Epithelial cell of prostate (primary cell): Measurements from ENCODE around the gene FUS.
A peak's percentile ranks its signal among the peaks of the same experiment; 100 is the strongest.
"Not testable (repeated sequence)": the region's sequence is repeated elsewhere in the genome, so short reads cannot be mapped to it uniquely, and the experiment has no call there.

Source experiments
- DNase-seq: peaks from one replicate; pipeline ENCODE4 v3.0.0-alpha.2; 2011; ENCODE audit warnings: low read depth, low spot score
- H3K27ac ChIP-seq: fragments of 450-650 bp; 2 replicates; pipeline ENCODE4 v1.5.1; 2017; ENCODE audit warnings: mild to moderate bottlenecking

FUS gene

DNA sequence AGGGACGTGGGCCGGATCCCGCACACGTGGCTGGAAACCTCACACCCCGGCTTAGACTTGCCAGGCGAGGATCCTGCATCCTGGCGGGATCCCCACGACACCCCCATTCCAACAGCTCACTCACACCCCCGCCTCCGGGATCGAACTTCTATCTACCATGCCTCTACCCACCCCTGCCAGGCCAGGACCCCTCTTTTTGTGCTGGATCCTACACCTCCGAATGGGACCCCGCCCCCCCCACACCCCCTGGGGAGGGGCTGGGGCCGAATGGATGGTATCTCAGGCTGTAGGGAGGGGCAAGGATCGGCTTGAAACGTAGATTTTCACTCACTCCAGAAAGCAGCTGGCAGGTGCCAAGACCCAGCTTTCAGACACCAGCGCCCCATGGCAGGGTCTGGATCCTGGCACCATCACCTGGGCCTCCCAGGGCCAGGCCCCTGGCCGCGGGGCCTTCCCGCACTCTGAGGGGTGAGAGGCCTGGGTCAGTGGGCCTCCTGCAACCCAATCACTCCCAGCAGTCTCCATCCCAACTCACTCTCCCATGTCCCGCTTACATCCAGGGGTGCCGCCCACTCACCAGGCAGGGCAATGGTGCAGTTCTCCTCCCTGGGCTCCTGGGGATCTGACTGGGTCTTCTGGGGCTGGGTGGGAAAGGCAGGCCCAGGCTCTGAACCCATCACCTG is 36.8 kb upstream of the FUS start:
- H3K27ac ChIP-seq: peak overlapping the region; percentile 86
- no peak for DNase-seq

DNA sequence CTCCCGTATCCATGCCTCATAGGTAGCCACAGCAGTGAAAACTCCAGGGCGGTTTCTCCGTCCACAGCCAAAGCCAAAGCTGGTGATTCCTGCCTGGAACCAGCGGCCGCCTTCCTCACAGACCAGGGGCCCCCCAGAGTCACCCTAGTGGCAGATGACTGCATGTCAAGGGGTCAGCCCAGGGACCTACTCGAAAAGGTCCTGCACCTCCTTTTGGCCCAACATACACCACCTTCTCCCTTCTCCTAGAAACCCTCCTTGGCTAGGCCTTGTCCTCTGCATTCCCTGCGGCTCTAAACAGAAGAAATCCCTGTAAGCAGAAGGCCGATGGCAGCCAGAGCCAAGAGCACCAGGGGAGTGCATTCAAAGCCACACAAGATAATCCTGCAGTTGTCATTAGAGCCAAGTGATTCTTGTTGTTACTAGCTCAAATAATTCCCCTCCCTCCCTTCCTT is 36.2 kb upstream of the FUS start:
- no peak for DNase-seq
- no peak overlapping the region for H3K27ac ChIP-seq

DNA sequence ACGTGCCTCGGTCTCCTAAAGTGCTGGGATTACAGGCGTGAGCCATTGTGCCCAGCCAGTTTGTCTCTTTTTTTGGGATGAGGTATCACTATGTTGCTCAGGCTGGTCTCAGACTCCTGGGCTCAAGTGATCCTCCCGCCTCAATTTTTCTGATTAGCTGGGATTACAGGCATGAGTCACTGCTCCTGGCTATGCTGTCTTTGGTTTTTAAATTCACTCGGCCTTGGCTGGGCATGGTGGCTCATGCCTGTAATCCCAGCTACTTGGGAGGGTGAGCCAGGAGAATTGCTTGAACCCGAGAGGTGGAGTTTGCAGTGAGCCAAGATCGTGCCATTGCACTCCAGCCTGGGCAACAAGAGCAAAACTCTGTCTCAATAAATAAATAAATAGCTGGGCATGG is 35.5 kb upstream of the FUS start:
- not testable (repeated sequence) for H3K27ac ChIP-seq, DNase-seq

DNA sequence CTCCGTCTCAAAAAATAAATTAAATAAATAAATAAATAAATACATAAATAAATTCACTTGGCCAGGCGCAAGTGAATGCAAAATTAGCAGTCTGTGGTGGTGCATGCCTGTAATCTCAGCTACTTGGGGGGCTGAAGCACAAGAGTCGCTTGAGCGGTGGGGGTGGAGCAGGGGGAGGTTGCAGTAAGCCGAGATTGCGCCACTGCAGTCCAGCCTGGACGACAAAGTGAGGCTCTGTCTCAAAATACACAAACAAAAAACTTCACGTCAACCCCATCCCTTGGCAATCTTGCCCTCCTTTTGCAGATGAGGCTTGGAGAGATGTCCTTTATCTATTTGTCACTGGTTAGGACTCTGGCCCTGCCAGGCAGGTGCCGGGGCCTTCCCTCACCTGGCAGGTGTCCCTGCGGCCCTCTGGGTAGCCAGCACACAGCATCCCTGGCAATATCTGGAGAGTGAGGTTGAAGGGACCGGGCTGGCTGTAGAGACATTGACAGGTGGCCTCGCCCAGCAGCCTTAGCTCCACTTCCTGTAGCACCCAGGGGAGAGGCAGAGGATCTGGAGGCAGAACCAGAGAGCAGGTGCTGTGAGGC is 34.4 kb upstream of the FUS start:
- no peak overlapping the region for H3K27ac ChIP-seq
- no peak for DNase-seq

DNA sequence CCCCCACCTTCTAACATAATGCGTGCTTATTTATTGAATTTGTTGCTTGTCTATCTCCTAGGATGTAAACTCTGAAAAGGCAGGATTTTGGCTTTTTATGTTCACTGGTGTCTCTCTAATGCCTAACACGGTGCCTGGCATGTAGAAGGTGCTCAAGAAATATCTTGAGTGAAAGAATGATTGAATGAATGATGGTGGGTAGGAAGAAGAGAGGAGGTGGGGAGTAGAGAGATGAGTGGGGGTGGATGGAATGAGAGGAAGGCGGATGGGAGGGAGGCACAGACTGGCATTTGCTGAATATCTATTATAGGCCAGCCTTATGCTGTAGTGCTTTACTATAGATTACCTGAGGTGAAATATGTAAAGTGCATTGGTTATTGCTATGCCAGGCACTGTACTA is 32.4 kb upstream of the FUS start:
- H3K27ac ChIP-seq: no peak overlapping the region
- no peak for DNase-seq

DNA sequence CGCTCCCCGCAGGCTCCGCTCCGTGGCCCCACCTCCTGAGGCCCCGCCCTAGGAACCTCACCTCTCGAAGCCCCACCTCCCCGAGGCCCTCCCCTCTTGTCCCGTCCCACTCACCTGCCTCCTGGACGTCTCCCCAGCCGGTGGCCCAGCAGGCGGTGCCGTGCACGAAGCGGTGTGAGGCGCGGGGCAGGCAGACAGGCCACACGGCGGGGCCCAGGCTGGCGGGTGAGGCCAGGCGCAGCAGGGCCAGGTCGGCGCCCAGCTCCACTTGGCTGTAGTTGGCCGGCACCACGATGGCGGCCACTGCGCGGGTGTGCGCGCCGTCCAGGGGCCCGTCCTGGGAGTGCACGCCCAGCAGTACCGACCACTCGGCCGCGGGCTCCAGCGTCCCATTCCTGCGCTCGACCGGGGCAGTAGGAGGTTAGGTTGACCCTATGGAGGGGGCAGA is 31.6 kb upstream of the FUS start:
- no peak for DNase-seq
- no peak overlapping the region for H3K27ac ChIP-seq

DNA sequence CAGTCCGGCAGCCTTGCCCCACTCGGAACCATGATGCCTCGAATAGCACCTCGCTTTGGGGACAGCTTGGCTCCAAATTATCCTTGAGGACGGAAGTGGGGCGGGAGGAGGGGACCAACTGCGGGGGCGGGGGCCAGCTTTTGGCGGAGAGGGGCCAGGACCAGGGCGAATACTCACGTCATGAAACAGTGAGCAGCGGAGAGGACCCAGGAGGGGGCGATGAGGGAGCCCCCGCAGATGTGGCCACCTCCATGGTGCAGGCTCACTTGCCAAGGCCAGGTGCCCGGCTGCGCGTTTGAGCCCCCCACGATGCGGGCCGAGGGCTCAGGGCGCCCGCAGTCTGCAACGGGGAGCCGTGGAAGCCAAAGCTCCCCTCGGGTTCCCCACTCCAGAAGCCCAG is 31.0 kb upstream of the FUS start:
- DNase-seq: no peak
- H3K27ac ChIP-seq: no peak overlapping the region

DNA sequence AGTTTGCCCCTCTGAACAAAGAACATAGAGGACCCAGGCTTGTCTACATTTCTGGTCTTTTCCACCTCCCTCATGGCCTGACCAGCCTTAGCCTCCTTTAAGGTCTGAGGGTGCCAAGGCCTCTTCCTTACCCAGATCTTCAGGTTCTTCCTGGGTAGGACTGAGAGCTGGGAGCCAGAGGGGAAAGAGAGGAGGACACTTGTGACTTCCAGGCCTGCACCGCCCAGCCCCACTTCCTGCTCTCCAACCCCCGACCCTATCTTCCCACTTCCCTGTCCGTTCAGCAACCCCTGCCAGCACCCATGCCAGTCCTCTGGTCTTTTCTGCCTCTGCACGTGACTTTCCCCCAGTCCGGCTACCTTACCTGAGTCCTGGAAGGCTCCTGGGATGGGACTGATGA is 30.6 kb upstream of the FUS start:
- no peak for DNase-seq
- H3K27ac ChIP-seq: no peak overlapping the region

DNA sequence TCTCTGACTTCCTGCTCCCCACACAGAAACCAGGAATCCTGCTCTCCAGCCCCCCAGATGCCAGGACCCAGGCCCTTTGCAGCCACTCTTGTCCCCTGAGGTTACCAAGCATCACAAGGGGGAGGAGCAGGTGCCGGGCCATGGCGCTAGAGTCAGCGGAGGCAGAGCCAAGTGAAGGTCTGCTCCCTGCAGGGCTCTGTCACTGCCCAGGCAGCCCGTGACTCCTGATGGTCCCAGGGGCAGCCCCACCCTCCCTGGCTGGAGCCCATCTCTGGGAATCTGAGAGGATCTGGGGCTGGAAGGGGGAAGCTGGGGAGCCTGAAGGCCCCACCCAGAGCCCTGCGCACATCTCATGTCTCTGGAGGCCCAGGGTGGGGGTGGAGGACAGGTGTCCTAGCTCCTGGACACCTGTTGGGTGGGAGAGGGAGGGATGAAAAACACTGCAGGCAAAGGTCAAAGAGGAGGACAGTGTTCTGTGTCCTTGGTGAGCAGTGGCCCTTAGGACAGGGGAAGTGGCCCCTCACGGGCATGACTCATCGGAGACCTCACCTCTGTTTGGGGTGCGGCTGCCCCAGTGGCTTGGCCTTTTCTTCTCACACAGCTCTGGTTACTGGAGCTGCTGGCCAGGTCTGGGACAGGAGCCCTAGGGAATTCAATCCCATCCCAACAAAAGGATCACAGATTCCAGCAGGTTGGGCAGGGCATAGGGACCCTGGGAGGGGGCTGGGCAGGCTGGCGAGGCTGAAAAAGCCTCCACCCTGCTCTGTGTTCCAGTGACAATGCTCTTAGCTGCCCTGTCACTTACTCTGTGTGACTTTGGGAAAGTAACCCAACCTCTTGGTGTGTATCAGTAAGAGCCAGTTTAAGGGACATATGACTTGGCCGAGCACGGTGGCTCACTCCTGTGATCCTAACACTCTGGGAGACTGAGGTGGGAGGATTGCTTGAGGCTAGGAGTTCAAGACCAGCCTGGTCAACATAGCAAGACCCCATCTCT is 29.7 kb upstream of the FUS start, which contains the start of gene PRSS36:
Gene PRSS36 (minus strand): TSS at position 173 of the 997 bp plus-strand sequence. CDS start 31 bp downstream, at position 142.
- no peak within 1 kb of the TSS for H3K27ac ChIP-seq
- no peak for DNase-seq

DNA sequence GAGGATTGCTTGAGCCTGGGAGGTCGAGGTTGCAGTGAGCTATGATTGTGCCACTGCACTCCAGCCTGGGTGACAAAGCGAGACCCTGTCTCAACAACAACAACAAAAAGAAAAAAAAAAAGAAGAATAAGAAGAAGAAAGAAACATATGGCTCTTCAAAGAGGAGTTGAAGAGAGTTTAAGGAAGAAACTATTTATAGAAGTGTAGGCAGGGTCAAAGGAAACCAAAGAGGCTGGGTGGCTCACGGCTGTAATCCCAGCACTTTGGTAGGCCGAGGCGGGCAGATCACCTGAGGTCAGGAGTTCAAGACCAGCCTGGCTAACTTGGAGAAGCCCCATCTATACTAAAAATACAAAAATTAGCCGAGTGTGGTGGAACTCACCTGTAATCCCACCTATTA is 29.0 kb upstream of the FUS start:
- H3K27ac ChIP-seq, DNase-seq: not testable (repeated sequence)

DNA sequence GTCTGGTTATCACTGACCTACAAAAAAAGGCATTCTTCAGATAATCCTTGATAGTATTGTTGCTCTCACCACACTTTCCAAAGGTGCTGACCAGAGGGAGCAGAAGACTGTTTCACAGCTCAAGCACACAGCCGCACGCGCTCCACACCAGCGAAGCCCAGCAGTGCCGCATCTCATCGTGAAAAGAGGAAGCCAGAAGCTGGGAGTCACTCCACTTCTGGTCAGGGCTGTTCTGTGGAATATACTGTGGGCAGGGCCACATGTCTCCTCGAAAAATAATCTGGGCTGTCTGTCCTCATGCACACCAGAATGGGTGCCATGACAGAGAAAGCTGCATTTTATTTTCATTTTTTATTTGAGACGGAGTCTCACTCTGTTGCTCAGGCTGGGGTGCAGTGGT is 22.8 kb upstream of the FUS start:
- H3K27ac ChIP-seq: no peak overlapping the region
- DNase-seq: no peak

DNA sequence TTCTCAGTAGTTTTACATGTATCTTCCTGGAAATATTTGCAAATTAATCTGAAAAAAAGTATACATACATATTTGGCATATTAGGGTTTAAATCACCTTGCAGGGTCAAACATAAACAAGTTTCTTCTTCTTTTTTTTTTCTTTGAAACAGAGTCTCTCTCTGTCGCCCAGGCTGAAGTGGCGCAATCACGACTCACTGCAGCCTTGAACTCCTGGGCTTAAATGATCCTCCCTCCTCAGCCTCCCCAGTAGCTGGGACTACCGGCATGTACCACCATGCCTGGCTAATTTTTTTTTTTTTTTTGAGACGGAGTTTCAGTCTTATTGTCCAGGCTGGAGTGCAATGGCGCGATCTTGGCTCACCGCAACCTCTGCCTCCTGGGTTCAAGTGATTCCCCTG is 12.6 kb upstream of the FUS start:
- no peak for DNase-seq
- H3K27ac ChIP-seq: no peak overlapping the region

DNA sequence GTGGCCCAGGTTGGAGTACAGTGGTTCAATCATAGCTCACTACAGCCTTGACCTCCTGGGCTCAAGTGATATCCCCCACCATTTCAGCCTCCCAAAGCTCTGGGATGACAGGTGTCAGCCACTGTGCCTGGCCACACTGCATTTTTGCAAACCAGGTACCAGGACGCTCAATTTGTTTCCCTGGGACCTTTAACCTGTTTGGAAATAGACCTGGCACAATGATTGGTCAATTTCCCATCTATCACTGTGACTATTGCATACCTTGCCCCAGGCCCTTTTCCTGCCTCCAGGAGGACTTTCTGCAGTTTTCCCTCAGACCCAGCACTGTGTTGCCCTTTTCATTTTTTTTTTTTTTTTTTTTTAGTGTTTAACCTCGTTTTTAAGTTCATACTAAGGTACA is 11.1 kb upstream of the FUS start:
- H3K27ac ChIP-seq: no peak overlapping the region
- DNase-seq: no peak

DNA sequence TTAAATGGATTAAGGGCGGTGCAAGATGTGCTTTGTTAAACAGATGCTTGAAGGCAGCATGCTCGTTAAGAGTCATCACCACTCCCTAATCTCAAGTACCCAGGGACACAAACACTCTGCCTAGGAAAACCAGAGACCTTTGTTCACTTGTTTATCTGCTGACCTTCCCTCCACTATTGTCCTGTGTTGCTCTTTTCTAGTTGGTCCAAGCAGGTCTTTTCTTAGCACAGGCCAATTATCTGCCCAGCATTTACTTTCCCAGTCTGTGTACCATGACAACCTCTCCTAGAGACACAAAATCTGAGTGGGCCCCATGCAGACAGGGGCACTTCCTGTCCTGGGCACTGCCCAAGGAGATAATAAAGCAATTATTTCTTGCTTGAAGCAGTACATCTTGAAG is 9.9 kb upstream of the FUS start:
- H3K27ac ChIP-seq, DNase-seq: not testable (repeated sequence)

DNA sequence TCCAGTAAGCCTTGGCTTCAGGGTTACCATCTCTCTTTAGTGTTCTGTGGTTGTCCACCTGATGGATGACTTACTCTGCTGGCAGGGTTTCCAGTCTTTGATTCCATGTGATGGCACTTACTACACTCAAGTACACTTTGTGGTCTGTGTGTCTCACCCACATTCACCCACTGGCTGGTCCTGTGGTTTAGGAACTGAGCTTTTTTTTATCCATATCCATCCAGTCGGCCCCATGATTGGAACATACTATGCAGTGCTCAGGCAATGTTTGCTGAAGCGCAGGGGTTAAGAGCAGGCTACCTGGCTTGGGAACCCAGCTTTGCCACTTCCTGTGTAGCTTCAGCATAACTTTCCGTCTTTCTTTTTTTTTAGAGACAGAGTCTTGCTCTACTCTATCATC is 2.8 kb upstream of the FUS start:
- no peak overlapping the region for H3K27ac ChIP-seq
- DNase-seq: peak; percentile 76

DNA sequence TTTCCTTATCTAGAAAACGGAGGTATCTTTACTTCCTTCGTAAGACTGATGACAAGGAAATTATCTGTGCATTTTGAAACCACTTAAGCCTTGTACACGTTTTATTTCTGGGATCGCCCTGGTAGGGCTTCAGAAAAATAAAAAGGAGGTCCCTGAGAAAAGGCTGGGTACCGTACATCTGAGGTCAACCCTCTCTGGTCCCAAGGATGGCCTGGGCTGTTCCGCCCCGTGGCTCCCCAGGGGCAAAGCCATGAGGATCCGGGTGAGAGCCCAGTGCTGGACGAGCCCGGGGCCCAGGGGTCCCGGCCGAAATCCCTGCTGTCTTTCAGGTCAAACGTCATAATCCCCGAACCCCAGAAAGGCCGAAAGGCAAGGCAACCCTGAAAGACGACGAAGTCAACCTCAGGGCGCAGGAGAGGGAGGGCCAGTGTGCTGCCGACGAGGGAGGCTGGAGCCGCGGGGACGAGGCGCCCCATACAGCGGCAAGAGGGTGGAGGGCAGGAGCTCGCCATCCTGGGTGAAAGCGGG is 656 bp upstream of the FUS start:
- no peak for DNase-seq

DNA sequence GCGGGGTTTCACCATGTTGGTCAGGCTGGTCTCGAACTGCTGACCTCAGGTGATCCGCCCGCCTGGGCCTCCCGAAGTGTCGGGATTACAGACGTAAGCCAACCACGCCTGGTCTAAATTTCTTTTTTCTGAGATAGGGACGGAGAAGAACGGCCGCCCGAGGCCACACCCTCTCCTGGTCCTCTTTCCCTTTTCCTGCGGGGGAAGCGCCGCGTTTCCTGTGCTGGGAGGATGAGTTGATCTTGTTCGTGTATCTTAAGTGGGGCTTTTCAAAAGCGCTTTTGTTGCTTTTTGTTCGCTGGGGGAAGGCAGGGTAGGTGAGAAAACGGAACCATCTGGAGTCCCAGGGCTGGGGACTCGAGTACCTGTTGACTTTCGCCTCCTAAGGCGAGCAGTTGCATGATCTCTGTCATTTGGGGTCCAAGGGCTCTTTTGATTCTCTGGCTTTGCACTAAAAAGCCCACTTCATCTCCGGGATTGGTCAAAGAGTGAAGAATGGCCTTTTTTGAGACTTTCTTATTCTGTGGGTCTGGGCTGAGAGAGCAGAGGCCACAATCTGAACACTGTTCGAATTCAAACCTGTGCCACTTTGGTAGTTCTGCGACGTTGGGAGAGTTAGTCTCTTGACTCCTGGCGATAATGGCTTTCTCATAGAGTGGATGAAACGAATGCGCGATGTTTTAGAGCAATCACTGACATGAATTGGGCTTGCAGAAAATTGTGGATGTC is 1.3 kb downstream of the FUS start:
- peak overlapping the region; percentile 81 for H3K27ac ChIP-seq
- no peak for DNase-seq

More for the DNA sequence above, 656 bp upstream of the FUS start:
- peak overlapping the region; percentile 81 for H3K27ac ChIP-seq

DNA sequence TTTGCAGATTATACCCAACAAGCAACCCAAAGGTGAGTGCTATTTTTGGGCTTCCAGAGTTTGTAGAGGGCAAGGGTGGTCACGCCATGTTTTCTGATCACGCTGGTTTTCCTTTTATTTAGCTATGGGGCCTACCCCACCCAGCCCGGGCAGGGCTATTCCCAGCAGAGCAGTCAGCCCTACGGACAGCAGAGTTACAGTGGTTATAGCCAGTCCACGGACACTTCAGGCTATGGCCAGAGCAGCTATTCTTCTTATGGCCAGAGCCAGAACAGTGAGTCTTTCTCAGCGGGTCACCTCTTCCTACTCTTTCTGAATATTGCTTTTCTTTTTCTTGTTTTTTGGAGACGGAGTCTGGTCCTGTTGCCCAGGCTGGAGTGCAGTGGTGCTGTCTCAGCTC is 2.5 kb downstream of the FUS start:
- H3K27ac ChIP-seq: peak overlapping the region; percentile 81
- no peak for DNase-seq

DNA sequence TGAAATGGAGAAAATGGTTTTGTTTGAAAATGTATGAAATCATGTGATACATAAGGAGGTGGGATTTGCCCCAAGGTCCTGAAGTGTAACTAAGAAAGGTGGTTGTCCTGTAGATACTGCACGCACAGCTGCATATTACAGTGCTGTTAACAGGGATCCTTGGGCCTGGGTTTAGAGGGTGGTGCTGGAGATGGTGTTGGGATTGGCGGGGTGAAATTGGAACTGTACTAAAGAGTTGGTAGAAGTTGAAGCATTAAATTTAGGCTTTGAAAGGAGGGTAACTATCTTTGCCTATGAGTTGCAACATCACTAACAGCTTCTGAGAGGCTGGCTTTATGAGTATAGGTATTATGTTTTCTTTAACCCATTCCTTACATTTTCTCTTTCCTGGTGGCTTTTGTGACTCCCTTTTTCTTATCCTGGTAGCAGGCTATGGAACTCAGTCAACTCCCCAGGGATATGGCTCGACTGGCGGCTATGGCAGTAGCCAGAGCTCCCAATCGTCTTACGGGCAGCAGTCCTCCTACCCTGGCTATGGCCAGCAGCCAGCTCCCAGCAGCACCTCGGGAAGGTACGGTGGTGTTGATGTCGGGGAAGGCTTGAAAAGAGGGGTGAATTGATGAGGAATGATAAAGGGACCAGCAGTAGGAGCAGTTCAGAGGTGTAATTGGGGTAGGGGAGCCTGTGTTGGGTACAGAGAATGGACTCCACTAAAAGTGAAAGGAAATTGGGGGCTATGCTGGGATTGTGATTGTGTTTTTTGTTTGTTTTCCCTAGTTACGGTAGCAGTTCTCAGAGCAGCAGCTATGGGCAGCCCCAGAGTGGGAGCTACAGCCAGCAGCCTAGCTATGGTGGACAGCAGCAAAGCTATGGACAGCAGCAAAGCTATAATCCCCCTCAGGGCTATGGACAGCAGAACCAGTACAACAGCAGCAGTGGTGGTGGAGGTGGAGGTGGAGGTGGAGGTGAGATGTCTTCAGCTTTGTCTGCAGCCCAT is 3.8 kb downstream of the FUS start:
- DNase-seq: no peak
- H3K27ac ChIP-seq: no peak overlapping the region
